ENCODE results near the gene ZBTB32.

The ZBTB32 gene

GRCh38 chr19:35695895-35696422, 8.4 kb upstream of the ZBTB32 start:
- DNase-seq (ENCODE audit: low spot score) (no peak), FAIRE-seq (no peak)

- FAIRE-seq, result no peak
- no peak for DNase-seq (ENCODE audit: low spot score)
Observed at GRCh38 chr19:35696835-35697234, 7.5 kb upstream of the ZBTB32 start.

DNA sequence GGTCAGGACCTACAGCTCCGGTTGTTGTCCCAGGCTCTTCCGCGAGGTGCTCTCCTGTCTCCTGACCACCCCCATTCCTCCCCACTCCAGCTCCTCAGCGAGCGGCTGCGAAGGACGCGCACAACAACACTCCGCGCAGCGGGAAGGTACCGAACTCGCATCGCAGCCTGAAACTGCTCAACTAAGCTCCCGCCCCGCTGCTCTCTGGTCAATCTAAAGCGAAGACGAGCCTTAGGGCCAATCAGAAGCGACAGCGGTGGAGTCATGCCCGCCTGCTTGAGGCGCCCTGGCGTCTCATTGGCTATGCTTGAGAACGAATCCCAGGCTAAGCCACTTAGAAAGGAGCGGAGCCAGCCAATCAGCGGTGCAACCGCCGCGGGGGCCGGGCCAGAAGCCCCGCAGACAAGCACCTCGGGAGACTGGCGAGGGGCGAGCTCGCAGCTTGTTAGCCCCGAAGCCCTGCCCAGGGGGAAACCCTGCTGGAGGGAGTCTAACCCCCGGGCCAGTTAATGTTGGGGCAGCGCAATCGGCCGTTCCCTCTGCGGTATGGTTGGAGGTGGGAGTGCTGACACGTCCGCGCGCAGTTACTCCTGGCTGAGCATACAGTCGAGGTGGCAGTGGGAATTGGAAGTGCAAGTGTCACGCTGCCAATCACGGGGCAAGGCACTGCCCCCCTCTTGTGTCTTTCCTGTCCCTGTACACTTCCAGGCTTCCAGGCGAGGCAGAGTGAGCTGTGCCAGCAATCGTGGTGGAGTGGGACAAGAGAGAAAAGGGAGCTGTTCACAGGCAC, 1.9 kb upstream of the ZBTB32 start:
- peak; percentile 90 for DNase-seq (ENCODE audit: low spot score)
- FAIRE-seq, result peak; percentile 81

GRCh38 chr19:35703343-35703742, 1.0 kb upstream of the ZBTB32 start:
- DNase-seq (ENCODE audit: low spot score) (no peak), FAIRE-seq (no peak)

DNA sequence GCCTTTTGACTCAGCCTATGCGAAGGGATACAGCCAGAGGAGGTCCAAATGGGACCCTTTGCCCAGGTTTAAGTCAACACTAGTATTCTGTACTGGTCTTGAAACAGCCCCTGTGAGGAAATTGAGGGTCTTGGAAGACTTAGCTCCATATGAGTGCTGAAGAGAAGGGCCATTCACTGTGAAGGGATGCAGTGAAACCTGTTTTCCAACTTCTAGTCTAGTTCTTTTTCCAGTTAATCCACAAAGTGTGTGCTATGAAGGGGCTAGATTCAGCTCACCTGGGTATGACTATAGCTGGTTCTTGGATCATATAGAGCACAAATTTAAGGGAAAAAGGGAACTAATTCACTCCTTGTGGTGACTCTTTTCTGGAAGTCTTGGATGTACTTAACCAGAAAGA, 4.0 kb downstream of the ZBTB32 start:
- FAIRE-seq (no peak), DNase-seq (ENCODE audit: low spot score) (no peak)

- DNase-seq (ENCODE audit: low spot score) (no peak), FAIRE-seq (no peak)
Observed at GRCh38 chr19:35710784-35711723, 6.7 kb downstream of the ZBTB32 start.

- no peak for DNase-seq (ENCODE audit: low spot score)
- FAIRE-seq, result no peak
Observed at GRCh38 chr19:35712567-35713505, 8.5 kb downstream of the ZBTB32 start.

GRCh38 chr19:35713506-35713850, 9.1 kb downstream of the ZBTB32 start:
- DNase-seq (ENCODE audit: low spot score), result no peak
- FAIRE-seq, result no peak

DNA sequence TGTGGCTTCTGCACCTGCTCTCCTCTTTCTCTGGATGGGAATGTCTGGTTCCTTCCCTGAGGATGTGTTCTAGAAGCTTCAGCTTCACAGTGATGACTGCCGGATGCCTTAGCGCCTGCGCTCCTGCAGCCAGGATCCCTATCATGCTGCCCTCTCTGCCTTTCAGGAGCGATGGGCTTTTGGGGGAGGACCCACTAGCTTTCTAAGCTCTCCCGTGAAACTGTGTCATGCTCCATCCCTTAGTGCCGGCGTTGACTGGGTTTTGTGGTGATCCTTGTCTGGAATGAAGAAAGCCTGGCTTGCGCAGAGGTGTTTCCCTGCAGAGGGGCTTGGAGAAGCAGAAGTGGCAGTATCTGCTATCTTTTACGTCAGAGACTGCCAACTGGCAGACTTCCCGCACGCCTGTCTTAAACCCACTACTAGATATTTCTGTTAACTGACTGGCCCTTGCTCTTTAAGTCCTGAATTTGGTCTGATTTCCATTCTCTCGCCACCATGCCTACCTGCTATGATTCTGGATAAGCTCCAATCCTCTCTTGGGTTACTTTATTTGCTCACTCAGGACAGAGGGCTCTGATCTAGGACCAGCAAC, 9.6 kb downstream of the ZBTB32 start:
- no peak for FAIRE-seq

DNA sequence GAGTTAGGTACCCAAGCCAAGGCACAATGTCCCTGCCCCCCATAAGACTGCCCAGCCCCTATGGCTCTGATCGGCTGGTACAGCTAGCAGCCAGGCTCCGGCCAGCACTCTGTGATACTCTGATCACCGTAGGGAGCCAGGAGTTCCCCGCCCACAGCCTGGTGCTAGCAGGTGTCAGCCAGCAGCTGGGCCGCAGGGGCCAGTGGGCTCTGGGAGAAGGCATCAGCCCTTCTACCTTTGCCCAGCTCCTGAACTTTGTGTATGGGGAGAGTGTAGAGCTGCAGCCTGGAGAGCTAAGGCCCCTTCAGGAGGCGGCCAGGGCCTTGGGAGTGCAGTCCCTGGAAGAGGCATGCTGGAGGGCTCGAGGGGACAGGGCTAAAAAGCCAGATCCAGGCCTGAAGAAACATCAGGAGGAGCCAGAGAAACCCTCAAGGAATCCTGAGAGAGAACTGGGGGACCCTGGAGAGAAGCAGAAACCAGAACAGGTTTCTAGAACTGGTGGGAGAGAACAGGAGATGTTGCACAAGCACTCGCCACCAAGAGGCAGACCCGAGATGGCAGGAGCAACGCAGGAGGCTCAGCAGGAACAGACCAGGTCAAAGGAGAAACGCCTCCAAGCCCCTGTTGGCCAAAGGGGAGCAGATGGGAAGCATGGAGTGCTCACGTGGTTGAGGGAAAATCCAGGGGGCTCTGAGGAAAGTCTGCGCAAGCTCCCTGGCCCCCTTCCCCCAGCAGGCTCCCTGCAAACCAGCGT, 10.4 kb downstream of the ZBTB32 start:
- FAIRE-seq (no peak), DNase-seq (ENCODE audit: low spot score) (no peak)

More for the DNA sequence above, 9.6 kb downstream of the ZBTB32 start:
- no peak for DNase-seq (ENCODE audit: low spot score)

DNA sequence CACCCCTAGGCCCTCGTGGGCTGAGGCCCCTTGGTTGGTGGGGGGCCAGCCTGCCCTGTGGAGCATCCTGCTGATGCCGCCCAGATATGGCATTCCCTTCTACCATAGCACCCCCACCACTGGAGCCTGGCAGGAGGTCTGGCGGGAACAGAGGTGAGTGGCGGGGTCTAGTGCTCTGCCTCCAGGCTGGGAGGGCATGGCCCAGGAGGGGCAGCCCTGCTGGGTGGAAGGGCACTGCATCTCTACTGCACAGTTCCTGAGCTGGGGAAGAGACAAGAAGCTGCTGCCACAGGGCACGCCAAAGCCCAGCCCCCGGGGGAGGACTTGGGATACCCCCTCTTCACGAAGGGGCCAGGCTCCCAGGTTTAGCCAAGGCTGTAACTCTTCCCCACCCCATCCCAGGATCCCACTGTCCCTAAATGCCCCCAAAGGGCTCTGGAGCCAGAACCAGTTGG, 11.0 kb downstream of the ZBTB32 start:
- FAIRE-seq (no peak), DNase-seq (ENCODE audit: low spot score) (no peak)

DNA sequence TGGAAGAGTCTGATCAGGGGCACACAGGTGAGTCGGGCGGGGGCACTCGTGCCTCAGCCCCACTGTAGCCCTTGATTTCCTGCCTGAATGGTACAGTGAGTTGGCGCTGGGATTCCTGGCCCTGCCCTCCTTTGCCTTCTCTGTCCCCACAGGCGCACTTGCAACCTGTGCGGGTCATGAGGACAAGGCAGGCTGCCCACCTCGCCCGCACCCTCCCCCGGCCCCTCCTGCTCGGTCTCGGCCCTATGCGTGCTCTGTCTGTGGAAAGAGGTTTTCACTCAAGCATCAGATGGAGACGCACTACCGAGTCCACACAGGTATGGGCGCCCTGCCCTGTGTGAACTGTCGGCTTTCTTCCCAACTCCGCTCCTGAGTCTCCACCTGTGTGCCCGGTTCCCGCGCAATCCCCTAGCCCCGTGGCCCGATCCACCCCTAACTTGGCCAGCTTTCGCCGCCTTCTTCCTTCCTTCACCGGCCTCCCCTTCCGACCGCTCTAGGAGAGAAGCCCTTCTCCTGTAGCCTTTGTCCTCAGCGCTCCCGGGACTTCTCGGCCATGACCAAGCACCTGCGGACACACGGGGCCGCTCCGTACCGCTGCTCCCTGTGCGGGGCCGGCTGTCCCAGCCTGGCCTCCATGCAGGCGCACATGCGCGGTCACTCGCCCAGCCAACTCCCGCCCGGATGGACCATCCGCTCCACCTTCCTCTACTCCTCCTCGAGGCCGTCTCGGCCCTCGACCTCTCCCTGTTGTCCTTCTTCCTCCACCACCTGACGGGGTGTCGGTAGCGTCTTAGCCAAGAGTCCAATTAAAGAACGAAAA, 11.8 kb downstream of the ZBTB32 start:
- FAIRE-seq (no peak), DNase-seq (ENCODE audit: low spot score) (peak; percentile 3)

DNA sequence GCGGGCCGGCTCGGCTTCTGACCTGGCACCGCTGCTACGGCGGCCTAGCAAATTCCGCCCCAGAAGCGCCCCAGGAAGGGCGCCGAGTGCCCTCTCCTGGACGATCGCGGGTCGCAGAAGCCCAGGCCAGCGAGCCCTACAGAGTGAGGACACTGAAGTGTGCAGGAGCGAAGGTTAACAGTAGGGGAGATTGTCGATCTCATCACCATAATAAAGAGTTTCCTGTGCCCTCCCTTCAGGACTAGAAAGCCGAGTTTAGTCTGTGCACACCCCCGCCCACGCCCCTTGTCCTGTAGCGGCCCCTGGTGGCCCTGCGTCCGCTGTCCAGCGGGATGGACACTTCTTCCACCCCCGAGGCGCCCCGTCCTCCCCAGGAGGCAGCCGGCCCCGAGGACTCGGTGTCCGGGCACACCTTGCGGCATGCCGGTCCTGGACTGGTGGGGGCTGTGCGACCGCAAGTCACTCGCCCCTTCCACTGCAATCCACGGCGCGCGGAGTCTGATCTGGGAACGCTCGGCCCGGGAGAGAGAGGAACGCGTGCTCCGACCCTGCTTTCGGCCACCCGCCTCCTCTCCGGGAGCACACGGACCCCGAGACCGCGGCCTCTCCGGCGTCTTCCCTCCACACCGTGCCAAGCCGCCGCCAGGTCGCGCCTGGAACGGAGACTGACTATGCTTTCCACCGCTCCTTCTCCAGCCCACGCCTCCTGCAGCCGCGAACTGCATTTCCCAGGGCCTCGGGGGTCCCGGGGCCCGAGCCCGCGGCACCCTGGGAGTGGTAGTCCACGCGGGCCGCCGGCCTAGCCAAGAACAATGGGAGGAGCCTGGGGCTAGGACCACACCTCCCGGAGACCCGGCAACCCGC, 12.7 kb downstream of the ZBTB32 start:
- peak; percentile 79 for DNase-seq (ENCODE audit: low spot score)
- no peak for FAIRE-seq

DNA sequence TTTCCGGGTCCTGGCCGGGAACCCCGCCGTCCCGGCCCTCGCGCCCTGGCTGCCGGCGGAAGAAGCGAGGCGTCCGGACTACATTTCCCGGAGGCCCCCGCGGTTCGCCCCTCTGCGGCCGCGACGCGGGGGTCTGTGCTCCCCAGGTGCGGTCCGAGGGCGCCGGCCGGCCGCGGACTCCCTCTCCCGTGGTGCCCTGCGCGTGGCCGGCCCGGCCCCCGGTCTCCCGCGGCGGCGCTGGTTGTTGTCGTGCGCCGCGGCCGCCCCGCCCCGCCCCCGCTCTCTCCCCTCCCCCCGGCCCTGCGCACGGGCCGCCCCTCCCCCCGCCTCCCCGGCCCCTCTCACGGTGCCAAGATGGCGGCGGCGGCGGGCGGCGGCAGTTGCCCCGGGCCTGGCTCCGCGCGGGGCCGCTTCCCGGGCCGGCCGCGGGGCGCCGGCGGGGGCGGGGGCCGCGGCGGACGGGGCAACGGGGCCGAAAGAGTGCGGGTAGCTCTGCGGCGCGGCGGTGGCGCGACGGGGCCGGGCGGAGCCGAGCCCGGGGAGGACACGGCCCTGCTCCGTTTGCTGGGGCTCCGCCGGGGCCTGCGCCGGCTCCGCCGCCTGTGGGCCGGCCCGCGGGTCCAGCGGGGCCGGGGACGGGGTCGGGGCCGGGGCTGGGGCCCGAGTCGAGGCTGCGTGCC, 13.4 kb downstream of the ZBTB32 start, which contains the start of gene KMT2B:
Gene KMT2B, plus strand, starts transcription at position 339 of the 680 bp plus-strand sequence. Its CDS starts 16 bp downstream, at position 355.
- DNase-seq (ENCODE audit: low spot score), result peak; percentile 87

GRCh38 chr19:35718345-35719041, 14.1 kb downstream of the ZBTB32 start:
- DNase-seq (ENCODE audit: low spot score) (no peak), FAIRE-seq (no peak)

More for the DNA sequence above, 13.4 kb downstream of the ZBTB32 start, which contains the start of gene KMT2B:
- no peak for FAIRE-seq

DNA sequence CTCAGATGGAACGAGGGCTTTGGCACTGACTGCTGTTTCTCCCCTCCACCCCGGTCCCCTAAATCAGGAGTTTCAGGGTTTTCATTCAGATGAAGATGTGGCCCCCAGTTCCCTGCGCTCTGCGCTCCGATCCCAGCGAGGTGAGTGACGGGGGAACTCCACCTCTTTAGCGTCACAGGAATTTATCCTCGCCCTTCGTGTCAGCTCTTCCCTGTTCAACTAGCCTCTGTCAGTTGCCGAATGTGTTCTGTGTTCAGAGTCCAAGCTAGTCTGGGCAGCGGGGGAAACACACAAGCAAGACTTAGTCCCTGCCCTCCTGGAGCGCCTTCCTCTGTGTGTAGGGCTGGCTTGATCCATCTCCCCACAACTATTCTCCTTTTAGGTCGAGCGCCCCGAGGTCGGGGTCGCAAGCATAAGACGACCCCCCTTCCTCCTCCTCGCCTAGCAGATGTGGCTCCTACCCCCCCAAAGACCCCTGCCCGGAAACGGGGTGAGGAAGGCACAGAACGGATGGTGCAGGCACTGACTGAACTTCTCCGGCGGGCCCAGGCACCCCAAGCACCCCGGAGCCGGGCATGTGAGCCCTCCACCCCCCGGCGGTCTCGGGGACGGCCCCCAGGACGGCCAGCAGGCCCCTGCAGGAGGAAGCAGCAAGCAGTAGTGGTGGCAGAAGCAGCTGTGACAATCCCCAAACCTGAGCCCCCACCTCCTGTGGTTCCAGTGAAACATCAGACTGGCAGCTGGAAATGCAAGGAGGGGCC, 15.2 kb downstream of the ZBTB32 start:
- DNase-seq (ENCODE audit: low spot score) (no peak), FAIRE-seq (no peak)

Data from RCC 7860 (cell line).